GM18517 (cell line): ENCODE measurements around the gene HOXA1.

ENCODE experiments used
- ATAC-seq: cut with Tn5 transposase; IDR thresholded peaks from one replicate; pipeline ENCODE4 v1.9.1; 2021; ENCODE audit warnings: mild to moderate bottlenecking, moderate library complexity; ENCODE audit not compliant: unreplicated experiment

HOXA1 gene

DNA sequence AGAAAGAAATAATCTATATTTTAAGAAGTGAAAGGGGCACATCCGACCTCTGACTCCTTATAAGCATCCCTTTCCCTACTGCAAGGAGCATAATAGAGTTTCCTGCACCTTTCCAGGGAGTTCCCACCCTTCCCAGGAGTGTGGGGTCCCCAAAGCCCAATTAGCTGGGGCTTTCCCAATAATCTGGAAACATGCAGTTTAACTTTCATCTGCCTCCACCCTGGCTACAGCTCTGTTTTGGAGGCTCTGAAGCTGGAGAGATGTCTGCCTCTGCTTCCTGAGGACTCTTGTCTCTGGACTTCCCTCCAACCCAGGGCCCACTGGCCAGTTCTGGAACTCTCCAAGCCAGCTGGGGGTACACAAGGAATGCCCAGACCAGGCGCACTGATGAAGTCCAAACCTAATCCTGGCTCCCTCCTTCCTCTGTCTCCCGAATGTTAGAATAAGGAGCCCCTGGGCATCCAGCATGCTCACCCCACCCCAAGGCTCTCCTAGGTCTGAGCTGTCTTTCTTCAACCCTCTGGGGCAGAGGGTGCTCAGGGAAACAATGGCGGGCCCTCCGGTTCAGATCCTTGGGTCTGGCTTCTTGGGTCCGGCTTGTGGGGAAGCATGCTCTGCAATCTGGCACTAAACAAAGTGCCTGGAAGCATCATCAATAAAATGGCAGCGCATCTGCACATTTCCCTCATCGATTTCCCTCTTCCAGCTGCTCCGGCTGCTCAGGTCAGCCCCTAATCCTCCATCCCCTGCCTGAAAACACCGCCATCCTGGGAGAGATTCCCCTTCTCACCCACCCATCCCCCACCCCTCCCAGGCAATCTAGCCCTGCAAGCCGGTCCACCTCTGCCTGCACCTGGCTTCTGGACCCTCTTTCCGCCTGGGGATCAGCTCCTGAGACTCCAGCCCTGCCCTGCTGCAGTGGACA lies 21.4 kb upstream of the HOXA1 start:
- ATAC-seq = no peak

GRCh38 chr7:27116031-27116961 lies 20.5 kb upstream of the HOXA1 start:
- ATAC-seq = no peak

DNA sequence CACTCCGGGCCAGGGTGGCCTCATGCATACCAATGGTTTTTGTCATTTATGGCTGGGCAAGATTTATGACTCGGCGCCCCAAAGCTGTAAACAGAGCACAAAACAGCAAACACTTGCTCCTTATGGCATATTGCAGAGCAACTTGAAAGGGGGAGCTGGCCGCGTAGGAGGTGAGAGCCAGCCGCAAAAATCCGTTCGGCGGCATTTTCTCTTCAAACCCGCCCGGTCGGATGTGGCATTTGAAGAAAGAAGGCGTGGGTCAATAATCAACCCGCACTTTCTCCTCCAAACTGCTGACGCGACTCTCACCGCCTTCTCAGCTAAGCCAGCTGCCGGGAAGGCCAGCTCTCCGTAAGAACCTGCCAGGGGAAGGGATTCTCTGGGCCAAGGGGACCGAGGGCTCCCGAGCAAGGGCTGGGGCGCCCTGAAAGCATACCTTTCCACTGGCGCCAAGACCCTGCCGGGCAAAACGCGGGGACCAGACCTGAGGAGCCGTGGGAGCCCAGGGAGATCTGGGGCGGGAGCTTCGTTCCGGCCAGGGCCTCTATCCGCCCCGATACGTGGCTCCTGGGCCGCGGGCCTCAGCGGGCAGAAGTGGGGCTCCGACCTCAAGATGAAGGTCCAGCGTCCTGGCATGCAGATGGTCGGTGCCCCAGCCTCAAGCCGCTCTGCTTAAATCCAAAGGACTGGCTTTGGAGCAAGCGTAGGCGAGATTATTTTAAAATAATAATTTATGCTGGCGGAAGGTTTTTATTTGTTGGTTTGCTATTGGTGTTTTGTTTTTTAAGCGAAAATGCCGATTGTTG lies 19.6 kb upstream of the HOXA1 start:
- ATAC-seq = no peak

DNA sequence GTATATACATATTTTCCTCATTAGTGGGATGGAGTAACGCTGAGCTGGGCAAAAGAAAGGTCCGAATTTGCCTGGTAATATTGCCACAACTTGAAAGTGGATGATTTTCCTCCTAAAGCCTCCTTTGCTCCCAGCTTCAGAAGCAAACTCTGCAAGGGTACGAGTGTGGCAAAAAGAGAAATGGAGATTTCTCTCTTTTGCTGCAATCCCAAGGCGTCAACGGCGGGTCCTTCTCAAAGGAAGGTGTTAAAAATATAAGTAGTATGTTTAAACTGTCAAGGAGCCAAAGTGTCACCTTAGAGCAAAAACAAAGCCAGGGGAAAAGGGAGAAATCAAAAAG lies 19.1 kb upstream of the HOXA1 start:
- ATAC-seq = no peak

DNA sequence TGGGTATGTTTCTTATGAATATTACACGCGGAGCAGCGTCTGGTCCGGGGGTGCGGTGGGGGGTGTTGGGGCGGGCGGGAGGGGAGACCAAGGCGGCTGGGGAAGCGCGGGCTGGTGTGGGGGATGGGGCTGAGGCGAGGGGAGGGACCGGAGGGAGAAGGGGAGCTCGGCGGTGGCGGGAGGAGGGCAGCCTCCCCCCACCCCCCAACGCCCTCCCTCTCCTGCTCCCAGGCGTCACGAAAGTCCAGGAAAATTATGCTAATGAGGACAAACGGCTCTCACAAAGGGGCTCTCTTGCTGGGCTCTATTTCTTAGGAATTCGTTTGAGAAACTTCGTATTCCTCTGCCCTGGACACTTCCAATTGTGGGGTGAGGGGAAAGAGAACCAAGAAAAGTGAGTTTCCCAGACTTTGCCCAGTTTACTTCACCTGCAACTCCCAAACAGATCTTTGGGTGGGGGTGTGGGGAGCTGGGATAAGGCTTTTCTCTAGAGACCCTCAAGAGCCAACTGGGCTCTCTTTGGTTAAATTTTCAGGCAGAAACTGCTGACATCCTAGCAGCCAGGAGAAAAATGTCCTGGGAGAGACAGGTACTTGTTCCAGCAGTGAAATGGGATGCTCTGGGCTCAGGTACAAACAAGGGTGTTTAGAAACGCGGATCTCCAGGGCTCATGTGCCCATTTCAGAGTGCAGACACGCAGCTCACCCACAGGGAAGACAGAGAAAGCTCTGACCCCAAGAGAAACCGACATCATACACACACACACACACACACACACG lies 18.4 kb upstream of the HOXA1 start:
- no peak for ATAC-seq

GRCh38 chr7:27112955-27113949 lies 17.5 kb upstream of the HOXA1 start:
- no peak for ATAC-seq

DNA sequence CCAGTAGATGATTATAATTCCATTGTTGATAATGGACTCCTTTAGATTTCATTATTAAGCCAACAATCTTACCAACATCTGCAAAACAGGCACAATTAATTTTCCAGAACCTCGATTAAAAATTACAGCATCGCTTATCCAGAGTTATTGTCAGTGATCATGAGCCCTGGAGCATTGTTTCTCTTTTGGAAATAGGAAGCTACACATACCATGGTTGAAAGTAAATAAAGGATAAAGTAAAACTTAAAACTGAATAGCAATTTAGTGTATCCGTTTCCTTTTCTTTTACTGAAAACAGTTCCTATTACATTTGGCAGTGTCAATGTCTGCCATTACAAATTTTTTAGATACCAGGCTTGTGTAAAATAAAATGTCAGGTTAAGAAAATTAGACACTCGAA lies 16.6 kb upstream of the HOXA1 start:
- no peak for ATAC-seq

GRCh38 chr7:27111751-27112277 lies 16.0 kb upstream of the HOXA1 start:
- ATAC-seq = no peak

GRCh38 chr7:27111042-27111750 lies 15.4 kb upstream of the HOXA1 start:
- ATAC-seq = no peak

DNA sequence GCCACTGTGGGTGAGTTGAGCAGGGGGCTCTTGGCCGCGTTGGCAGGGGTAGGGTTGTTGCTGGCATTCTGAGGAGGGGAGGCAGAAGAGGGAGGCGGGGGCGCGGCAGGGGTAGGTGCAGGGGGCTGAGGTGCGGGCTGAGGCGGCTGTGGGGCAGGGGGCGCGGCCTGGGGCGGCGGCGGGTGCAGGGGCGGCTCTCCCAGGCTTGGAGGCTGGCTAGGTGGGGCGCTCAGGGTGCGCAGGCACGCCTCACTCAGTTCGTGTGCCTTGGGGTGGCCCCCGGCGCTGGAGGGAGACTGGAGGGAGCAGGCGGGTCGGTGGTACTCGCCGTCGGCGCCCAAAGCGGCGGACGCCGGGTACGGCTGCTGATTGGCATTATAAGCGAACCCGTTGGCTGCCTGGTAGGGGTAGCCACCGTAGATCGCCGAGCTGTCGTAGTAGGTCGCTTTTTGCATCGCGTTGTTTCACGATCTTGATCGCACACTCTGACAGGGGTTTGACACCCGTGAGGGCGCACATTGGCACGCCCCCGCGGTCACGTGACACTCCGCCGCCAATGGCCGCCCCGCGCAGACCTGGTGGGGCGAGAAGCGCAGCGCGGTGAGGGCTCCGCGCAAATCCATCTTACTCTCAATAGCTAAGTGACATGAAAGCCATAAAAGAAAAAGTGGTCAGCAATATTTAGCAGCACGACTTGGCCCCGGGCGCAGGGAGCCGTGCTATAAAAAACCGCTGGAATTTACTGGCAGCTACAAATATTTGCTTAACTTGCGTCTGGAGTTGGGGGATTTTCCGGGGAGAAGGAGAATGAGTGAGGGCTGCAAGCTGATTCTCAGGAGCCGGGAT lies 14.6 kb upstream of the HOXA1 start:
- no peak for ATAC-seq

DNA sequence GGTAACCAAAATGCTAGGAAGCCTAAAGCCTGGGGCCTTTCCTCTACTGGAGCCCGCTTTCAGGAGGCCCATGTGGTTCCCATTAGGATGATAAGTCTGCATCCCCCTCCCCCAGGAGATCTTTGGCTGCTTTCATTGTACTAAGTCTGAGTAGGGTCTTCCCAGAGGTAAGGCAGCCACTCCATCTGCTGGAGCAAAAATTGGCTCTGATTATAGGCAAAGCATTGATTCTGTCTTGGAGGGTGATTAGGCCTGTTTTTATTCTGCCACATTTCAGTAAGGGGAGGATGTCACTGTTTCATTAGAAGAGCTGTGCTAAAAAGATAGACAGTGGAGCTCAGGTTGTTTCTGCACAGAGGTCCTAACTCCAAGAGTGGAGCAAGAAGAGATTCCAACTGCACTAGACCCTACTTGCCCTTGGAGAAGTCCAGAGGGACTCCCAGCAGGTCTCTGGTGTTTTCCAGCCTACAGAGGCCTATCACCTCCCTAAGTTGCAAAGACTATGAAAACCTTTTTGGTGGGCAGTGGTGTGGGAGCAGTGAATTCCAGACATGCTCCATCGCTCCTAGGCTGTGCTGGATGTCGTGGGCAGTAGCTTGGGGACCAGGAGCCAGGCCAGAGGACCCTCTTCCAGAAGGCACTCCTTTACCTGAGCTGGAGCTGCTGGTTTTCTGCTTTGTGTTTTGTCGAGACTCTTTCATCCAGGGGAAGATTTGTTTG lies 13.8 kb upstream of the HOXA1 start:
- ATAC-seq = no peak

DNA sequence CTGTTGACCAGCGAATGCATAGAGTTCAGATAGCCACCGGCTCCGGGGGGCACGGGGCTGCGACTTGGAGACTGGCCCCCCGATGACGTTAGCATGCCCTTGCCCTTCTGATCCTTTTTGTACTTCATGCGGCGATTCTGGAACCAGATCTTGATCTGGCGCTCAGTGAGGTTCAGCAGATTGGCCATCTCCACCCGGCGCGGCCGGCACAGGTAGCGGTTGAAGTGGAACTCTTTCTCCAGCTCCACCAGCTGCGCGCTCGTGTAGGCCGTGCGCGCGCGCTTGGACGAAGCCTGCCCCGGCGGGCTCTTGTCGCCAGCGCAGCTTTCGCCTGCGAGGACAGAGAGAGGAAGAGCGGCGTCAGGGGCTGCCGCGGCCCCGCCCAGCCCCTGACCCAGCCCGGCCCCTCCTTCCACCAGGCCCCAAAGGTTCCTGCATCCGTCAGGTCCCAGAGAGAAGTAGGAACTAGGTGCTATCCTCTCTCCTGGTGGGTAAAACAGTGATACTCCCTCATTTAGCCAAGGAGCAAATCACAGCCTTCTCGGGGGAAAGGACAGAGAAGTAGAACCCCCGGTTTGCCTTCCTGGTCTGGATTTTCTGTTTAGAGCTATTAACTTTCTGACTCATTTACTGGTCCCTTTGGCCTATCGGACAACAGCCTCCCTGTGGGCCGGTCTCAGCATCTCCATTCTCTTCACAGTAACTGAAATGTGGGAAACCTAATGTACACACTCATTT lies 12.8 kb upstream of the HOXA1 start:
- ATAC-seq = no peak

DNA sequence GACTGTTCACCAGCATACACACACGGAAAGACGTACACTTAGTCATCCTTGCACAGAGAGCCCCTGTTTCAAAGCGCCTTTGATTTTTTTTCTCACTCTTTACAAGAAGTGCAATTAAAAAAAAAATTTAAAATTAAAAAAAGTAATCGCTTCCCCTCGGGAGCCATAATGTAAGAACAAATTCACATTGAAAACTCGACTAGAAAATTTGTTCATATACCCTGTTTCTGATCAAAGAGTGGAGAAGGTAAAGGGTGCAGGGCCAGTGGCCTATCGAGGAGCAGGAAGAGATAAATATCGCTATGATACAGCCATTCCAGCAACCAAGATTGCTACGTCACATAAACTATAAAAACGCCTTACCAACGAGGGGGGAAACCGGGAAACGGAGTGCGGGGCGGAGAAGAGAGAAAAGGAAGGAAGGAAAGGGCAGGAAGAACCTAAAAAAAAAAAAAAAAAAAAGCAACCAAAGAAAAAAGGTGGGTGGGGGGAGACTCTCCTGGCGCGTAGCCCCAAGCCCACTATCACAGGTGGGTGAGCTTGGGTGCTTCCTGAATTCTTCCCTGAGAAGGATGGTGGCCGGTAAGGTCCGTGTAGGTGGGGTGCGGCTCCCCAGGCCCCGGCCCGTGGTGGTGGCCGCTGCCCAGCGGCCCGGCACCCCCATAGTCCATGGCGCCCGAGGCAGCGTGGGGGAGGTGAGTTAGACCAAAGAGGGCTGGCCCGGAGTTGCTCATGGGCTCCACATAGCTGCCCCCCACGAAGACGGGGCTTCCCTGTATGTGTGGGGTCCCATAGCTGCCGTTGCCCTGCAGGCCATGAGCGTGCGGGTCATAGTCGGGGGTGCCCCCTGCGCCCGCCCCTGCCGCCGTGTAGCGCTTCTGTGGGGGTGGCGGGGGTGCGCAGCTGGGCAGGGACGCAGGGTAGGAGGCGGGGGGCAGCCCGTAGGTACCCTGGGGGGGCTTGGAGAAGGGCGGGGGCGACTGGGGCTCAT lies 11.9 kb upstream of the HOXA1 start:
- no peak for ATAC-seq

GRCh38 chr7:27106901-27107240 lies 11.1 kb upstream of the HOXA1 start:
- ATAC-seq = no peak
